Measurements from ENCODE around the gene GRID1.
"Not testable (repeated sequence)": the region's sequence is repeated elsewhere in the genome, so short reads cannot be mapped to it uniquely, and the experiment has no call there.

Gene GRID1

DNA sequence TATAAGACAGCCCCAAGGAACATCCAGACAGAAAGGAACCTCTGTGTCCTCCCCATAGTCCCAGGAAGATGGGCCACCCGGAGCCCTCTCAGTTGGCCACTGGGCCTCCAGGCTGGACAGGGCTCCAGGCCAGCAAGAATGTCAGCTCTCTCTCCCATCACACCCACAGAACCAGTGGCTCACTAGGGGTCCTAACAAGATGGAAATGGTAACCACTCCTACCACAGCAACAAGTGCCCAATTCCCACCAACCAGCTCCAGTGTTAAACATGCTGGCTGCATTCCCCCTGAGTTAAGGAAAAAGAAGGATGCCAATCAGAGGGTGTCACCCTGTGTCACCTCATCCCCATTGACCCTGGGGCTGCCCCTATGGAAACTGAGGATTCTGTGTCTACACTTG, 333.0 kb downstream of the GRID1 start:
- DNase-seq (ENCODE audit: low read depth) = no peak

- not testable (repeated sequence) for DNase-seq (ENCODE audit: low read depth)
Measured at GRCh38 chr10:86032087-86032486, 334.5 kb downstream of the GRID1 start.

DNA sequence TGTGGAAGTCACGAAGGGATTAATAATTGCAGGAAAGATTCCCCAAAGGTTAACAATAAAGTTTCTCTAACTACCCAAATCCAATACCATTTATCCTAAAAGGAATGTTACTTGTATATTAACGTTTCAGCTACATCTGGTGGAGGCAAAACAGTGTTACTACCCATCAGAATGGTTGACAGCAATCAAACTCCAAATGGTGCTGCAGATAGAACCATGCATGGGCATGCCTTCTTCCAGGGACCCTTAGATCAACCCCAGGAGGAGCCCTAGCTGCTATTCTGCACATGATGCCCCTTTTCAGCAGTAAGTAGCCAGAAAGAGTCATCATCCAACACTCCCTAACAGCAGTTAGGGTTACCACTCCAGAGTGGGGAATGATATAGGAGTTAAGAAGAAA, 336.3 kb downstream of the GRID1 start:
- DNase-seq (ENCODE audit: low read depth) = no peak

DNA sequence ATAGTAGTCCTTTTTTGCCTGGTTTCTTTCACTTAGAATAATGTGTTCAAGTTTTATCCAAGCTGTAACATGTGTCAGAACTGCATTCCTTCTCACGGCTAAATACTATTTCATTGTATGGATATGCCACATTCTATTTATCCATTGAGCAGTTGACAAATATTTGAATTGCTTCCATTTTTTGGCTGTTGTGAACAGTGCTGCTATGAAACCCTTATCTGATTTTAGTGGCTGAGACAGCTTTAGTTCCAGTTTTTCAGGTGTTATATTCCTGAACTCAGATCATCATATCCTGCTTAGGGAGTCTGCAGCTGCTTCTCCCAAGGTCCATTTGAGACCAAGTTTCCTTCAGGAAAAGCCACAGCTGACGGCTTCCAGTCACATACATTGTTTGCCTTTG, 339.2 kb downstream of the GRID1 start:
- DNase-seq (ENCODE audit: low read depth) = no peak

DNA sequence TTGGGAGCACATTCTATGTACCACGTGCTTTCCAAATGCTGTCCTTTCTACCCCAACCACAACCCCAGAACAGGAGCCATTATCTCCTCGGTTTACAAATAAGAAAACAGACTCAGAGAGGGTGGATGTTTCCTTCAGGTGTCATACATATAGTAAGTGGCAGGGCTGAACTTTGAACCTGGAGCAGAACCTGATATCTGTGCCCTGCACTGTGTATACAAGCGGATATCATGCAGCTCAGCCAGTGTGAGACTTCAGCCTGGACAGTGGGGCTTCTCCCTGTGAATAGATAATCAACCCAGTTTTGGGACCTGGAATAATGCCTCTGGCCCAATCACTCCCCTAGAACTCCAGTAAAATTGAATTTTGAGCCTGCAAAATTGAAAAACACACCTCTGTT, 341.1 kb downstream of the GRID1 start:
- DNase-seq (ENCODE audit: low read depth) = no peak

- no peak for DNase-seq (ENCODE audit: low read depth)
Measured at GRCh38 chr10:86024281-86025041, 342.1 kb downstream of the GRID1 start.

- no peak for DNase-seq (ENCODE audit: low read depth)
Measured at GRCh38 chr10:86023931-86024280, 342.7 kb downstream of the GRID1 start.

DNA sequence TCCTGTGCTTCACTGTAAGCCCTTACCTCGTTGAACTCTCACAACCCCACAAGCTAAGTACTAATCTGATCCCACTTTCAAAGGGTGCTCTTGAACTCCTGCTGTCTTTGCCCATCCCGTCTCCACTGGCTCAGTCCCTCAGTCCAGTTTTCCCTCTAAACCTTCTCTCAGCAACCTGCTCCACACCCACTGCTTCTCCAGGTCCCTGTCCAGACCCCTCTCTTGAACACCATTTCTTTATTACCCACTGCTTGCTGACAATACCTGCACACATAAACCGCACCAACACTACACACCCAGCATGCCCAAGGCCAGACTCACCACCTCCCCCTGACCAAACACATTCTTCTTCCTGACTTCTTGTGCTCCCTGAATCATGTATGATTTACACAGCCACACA, 343.3 kb downstream of the GRID1 start:
- no peak for DNase-seq (ENCODE audit: low read depth)

DNA sequence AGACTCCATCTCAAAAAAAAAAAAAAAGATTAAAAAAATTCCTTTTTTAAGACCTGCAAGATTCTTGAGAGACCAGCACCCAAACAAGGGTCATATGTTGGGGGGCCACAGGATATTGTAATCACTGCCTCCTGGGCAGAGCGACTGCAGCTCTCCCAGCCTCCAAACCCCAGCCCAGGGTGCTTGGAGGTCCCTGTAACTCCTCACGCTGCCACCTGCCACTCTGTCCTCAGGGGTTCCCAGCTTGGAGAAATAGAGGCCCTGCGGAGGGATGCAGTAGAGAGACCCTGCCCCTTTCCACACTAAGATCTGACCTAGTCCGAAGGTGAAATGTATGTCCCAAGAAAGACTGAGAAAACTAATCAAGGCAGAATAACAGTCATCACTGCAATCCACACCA, 343.7 kb downstream of the GRID1 start:
- no peak for DNase-seq (ENCODE audit: low read depth)

GRCh38 chr10:86020134-86020533, 346.5 kb downstream of the GRID1 start:
- DNase-seq (ENCODE audit: low read depth) = no peak

DNA sequence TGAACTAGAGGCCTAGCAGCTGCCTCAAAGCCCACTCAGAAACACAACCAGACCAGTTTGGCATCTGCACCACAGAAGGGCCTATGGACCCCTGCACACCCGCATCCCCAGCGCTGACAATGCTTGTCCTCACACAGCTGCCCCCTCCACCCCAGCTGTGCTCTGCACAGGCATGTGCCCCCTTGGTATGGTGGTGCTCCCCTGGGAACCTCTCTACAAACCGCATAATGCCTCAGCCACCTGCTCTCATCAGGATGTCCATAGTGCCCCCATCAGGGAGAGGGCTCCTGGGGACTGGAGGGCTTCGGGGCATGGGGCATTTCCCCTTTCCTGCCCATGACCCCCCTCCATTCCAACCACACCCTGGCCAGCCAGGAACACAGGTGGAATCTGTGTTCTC, 347.5 kb downstream of the GRID1 start:
- DNase-seq (ENCODE audit: low read depth) = no peak

DNA sequence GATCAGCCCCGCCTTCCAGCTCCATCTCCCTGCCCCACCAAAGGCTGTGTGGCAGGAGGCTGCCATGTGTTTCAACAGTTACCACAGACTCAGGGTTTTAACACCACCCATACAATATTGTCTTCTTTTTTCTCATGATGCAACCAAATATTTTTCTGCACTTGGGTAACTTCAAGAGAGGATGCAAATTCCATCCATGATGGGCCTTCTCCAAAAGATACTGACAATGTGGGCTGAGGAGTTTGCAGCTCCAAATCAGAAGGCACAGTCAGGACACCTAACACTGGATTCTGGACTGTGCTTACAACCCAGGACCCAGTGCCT, 347.9 kb downstream of the GRID1 start:
- DNase-seq (ENCODE audit: low read depth) = no peak

DNA sequence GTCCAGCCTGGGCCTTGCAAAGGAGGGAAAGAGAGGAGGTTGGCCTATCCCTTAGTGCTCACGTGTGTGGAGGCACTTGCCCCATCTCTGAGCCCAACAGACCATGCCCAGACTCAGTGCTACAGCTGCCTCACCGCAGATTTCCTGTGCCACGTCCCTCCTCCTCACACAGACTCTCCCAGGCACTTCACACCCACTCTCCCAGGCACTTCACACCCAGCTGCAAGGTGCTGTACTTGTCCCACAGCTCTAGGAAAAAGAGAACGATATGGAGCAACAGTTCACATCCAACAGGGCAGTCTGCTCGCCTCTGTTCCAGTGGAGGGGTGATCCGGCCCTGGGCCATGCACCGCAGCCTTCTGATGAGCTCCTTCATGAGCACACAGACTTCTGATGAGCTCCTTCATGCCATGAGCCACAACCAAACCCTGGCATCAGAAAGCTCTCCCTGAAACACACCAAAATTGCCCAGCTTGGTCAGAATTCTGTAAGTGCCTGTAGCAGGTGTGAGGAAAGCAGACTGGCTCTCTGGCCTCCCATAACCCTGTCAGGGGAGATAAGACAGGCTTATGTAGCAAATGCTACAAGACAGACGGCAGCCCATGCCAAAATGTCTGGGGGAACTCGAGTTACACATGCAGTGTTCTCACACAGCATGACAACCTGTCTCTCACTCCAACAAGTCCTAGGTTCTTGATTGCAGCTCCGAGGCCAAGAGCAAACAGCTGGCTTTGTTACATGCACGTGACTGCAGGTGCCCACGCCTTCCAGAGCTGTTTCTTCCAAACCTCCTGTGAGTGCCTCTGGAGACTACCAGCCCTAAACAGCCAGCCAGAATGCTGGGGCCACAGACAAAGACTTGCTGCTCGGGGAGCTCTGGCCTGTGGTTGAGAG, 348.5 kb downstream of the GRID1 start:
- DNase-seq (ENCODE audit: low read depth) = no peak

- no peak for DNase-seq (ENCODE audit: low read depth)
Measured at GRCh38 chr10:86013568-86013967, 353.0 kb downstream of the GRID1 start.

GRCh38 chr10:86007171-86007570, 359.4 kb downstream of the GRID1 start:
- no peak for DNase-seq (ENCODE audit: low read depth)

DNA sequence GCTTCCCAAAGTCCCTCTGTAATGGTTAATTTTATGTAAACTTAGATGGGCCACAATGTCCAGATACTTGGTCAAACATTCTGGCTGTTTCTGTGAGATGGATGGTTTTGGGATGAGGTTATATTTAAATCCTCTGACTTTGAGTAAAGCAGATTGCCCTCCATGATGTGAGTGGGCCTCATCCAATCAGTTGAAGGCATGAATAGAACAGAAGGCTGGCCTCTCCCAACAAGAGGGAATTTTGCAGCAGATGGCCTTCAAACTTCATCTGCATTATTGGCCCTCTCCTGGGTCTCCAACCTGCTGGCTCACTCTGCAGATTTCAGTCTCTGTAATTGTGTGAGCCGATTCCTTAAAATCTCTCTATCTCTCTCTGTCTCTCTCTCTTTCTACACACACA, 362.3 kb downstream of the GRID1 start:
- no peak for DNase-seq (ENCODE audit: low read depth)

DNA sequence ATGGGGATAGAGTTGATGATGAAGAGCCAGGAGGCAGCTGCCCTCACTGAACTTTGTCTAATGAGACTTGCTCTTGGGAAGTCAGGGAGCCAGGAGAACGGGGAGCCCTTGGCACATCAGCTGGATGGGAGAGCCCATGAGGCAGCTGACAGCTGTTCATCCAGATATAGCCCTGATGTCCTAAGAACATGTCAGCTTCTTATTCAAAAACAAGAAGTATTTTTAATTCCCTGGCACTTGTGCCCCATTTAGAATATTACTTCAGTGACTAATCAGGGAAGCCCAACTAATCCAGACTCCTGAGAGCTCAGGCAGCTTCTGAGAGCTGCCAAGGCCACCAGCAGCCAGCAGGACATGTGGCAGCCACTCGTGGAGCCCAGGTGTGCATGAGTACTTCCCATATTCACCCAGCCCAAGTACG, 363.4 kb downstream of the GRID1 start:
- no peak for DNase-seq (ENCODE audit: low read depth)

- DNase-seq (ENCODE audit: low read depth) = no peak
Measured at GRCh38 chr10:86001521-86001920, 365.1 kb downstream of the GRID1 start.

GRCh38 chr10:85997544-85997943, 369.1 kb downstream of the GRID1 start:
- no peak for DNase-seq (ENCODE audit: low read depth)

- DNase-seq (ENCODE audit: low read depth) = no peak
Measured at GRCh38 chr10:85995791-85996190, 370.8 kb downstream of the GRID1 start.

DNA sequence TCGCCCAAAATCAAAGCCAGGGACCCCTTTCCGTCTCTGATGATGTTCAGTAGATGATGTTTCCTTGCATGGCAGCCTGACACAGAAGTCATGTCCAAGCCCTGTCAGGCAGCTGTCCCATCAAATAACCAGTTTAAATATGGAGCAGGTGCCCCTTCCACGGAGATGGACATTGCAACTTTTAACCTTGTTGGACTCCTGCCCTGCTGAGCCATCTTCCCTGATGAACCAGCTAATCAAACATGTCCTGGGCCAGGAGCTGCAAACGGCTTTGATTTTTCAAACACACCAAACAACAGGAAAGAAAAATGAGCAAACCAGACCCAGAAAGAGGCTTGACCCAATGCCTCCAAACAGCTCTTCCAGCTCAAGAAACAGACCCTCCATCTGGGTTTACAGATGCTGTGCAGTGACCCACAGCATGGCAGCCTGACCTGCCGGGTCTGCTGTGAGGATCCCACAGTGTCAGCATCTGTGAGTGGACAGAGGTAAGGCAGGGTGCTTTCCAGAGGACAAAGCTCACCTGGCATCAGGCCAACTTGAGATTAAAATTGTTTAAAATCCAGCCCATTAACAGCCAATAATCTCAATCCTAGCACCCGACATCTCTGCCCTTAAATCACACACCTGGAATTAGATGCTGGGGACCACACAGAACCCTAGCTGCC, 372.6 kb downstream of the GRID1 start:
- no peak for DNase-seq (ENCODE audit: low read depth)

DNA sequence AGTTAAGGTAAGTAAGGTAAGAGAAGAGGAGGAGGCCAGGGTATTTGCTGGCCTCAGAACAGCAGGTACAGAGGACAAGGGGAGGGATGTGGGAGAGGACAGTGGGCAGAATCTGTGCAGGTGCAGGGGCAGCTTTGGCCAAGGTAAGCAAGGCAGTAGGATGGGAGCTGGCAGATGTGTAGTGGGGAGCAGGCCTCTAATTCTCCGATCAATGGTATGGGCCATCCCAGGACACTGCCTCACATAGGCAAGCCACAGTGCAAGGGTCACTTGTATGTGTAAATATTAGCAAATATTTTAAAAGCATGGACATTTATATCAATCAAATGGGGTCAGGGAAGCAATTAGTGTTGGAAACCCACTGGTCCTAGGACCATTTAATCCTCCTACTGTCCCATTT, 373.5 kb downstream of the GRID1 start:
- no peak for DNase-seq (ENCODE audit: low read depth)

GRCh38 chr10:85992324-85992723, 374.3 kb downstream of the GRID1 start:
- DNase-seq (ENCODE audit: low read depth) = no peak

Measured in stimulated activated CD8-positive, alpha-beta memory T cell treated with anti-CD3 and anti-CD28 coated beads, Interleukin-15, amount 100 ng/mL, for 24 hours (primary cell).